GM21737 (cell line): Measurements from ENCODE around the gene WDR5B.
"Not testable (repeated sequence)": the region's sequence is repeated elsewhere in the genome, so short reads cannot be mapped to it uniquely, and the experiment has no call there.

Experiments
- ATAC-seq: cut with Tn5 transposase; IDR thresholded peaks from one replicate; pipeline ENCODE4 v1.9.1; 2021; ENCODE audit warnings: mild to moderate bottlenecking, moderate library complexity; ENCODE audit not compliant: unreplicated experiment

WDR5B gene

DNA sequence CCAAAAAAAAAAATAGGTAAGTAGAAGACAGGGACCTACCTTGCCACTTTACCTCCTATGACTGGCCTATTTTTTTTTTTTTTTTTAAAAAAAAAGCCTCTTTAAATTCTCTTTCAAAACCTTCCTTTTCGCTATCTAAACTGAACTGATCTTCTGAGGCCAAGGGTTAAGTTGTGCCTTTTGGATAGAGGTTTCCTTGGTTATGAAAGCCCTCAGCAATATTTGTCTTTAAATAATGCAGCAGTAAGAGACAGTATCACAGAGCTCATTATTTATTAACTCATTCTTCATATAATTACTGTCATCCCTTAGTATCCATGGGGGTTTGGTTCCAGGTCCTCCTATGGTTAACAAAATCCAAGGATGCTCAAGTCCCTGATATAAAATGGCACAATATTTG lies 41.8 kb downstream of the WDR5B start:
- no peak for ATAC-seq

DNA sequence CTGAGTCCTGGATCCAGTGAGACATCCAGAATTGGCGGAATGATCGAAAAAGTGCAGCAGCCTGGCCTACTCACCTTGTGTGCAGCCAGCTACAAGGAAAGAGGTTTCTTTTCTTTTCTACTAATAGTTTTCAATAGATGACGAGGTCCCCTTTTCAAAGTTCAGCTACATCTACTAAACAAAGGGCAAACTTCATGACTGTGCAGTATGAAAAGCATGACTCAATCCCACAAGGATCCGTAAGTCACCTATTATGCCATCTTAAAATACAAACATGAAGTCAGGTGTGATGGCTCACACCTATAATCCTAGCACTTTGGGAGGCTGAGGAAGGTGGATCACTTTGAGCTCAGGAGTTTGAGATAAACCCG lies 49.5 kb downstream of the WDR5B start:
- no peak for ATAC-seq

DNA sequence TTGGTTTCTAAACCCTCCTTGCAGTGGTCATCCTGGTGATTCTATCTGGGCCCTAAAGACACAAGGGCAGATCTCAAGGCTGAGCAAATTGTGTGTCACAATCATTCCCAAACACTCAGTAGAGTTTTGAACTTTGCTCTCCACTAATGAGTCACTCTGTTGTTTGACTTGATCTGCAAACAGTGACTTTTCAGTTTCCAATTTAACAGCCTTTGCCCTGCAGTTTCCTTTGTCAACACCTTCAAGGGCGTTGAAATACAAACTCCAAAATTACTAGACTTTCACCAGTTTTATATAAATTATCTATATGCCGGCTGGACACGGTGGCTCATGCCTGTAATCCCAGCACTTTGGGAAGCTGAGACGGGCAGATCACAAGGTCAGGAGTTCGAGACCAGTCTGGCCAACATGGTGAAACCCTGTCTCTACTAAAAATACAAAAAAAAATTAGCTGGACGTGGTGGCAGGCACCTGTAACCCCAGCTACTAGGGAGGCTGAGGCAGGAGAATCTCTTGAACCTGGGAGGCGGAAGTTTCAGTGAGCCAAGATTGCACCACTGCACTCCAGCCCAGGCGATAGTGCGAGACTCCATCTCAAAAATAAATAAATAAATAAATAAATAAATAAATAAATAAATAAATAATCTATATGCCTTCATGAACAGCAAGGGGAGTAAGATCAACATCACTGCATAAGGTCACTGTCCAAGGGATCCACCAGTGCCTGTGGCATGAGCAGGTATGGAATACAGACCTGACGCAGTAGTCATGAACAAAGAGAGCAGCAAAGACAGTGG lies 50.1 kb downstream of the WDR5B start:
- not testable (repeated sequence) for ATAC-seq

DNA sequence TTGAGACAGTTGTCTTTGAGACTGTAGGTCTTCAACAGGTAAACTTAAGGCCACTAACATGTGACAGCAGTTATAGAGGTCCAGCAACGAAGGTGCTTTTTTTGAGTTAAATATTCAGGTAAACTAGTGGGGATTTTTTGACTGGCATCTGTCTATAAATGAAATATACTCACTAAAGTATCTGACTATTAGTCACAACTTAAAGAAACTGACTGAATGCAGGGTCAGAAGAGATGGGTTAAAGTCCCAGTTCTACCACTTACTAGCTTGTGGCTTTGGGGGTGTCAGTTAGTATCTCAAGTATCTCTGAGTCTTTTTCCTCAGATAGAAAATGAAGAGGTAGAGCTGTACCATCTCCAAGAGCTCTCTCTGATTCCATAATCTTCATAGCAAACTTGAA lies 50.8 kb downstream of the WDR5B start:
- ATAC-seq: no peak

DNA sequence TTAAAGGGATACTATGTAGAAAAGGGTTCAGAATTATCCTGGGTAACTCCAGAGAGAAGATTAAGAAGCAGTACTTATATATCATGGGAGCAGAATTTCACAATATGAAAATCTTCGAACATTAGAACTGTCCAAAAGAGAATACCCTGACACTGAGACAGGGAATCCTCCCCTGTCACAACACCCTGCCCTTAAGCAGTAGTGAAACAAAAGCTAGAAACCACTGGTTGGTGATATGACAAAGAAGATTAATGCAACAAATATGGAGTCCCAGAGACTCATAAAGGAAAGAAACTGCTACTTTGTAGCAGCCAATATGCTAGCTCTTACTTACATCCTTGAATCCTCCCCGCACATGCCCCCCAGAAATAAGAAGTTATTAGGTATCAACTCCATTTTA lies 51.4 kb downstream of the WDR5B start:
- ATAC-seq: no peak
